K562 (cell line): ENCODE data around the gene PPP4R4. TPM values are rescaled to one million over a fixed set of nuclear protein-coding genes. Genes with fewer than 3 reads are reported as not detected.

Experiments used
- CBX1 ChIP-seq: sonication (generic); IDR thresholded peaks from 2 replicates; pipeline ENCODE4 v1.6.1; 2016; ENCODE audit warnings: antibody characterized with exemption, low read depth, mild to moderate bottlenecking
- CBX5 ChIP-seq: IDR thresholded peaks from 2 replicates; pipeline ENCODE4 v1.6.1; 2014; ENCODE audit warnings: low read depth, borderline replicate concordance
- ELF4 ChIP-seq: fragments of 450-650 bp; formaldehyde crosslinking; IDR thresholded peaks from 2 replicates; pipeline ENCODE4 v1.4.0; 2022; ENCODE audit warnings: missing genetic modification characterization
- EP300 ChIP-seq: IDR thresholded peaks from 2 replicates; pipeline ENCODE4 v1.6.1; 2012; ENCODE audit warnings: low read length, improper control_type of control experiment
- FOXJ2 ChIP-seq: fragments of 200-800 bp; sonication (Bioruptor generic); IDR thresholded peaks from 2 replicates; pipeline ENCODE4 v1.6.1; 2016; ENCODE audit warnings: missing genetic modification characterization, missing compliant biosample characterization
- HIVEP1 ChIP-seq: fragments of 250-450 bp; sonication (Bioruptor Pico); IDR thresholded peaks from 2 replicates; pipeline ENCODE4 v1.4.0; 2020; ENCODE audit warnings: mild to moderate bottlenecking
- SIN3B ChIP-seq: fragments of 450-650 bp; IDR thresholded peaks from 2 replicates; pipeline ENCODE4 v1.6.1; 2017; ENCODE audit warnings: low read depth, mild to moderate bottlenecking, moderate library complexity
- TBL1XR1 ChIP-seq, 2 experiments: IDR thresholded peaks; 2 replicates each; pipeline ENCODE4 v1.6.1; 2012; ENCODE audit warnings: improper control_type of control experiment in 2 of 2, low read length in 2 of 2, mild to moderate bottlenecking in 1 of 2
- YBX1 ChIP-seq: fragments of 450-650 bp; IDR thresholded peaks from 2 replicates; pipeline ENCODE4 v1.7.1; 2016; ENCODE audit warnings: mild to moderate bottlenecking
- ZC3H11A ChIP-seq: IDR thresholded peaks from 2 replicates; pipeline ENCODE4 v1.6.1; 2012; ENCODE audit warnings: low read depth, low read length, improper control_type of control experiment
- ZNF175 ChIP-seq: fragments of 200-800 bp; sonication (Bioruptor generic); IDR thresholded peaks from 2 replicates; pipeline ENCODE4 v1.6.1; 2016; ENCODE audit warnings: low read depth, mild to moderate bottlenecking, missing genetic modification characterization, missing compliant biosample characterization
- polyA plus RNA-seq, 8 experiments: library from polyadenylated mRNA; depleted of rRNA in 4 of 8; stranded (reverse) in 5 of 8; unstranded in 3 of 8; fragments of >200 nt; fragmentation: Nextera tagmentation in 2 of 8; fragmentation: Illumina TruSeq in 1 of 8; extraction: Ambion mirVana in 2 of 8; extraction: Trizol in 1 of 8; gene quantifications; 2 replicates each; pipeline versions ENCODE4 v1.2.1 to v1.2.3, GENCODE V29; 2011 to 2014; ENCODE audit warnings: inconsistent platforms in 1 of 8, missing spikeins in 1 of 8
- total RNA-seq, 7 experiments: library from RNA; depleted of rRNA in 6 of 7; stranded (reverse); fragments of >200 nt in 6 of 7; fragmentation: Illumina TruSeq in 2 of 7; extraction: Trizol in 2 of 7; gene quantifications; 2 replicates each; pipeline versions ENCODE4 v1.2.1 to v1.2.3, GENCODE V29; 2011 to 2021; ENCODE audit warnings: low replicate concordance in 1 of 7
- TF ChIP-seq, protein P1 (sequence below): sonication (generic); formaldehyde crosslinking; IDR thresholded peaks from 2 replicates; pipeline ENCODE4 v1.8.0; 2022; ENCODE audit warnings: mild to moderate bottlenecking, missing genetic modification reagents
- TF ChIP-seq, protein P2 (sequence below): fragments of 250-450 bp; sonication (Bioruptor Pico); IDR thresholded peaks from 2 replicates; pipeline ENCODE4 v1.4.0; 2020; ENCODE audit warnings: mild to moderate bottlenecking, moderate library complexity, borderline replicate concordance
- TF ChIP-seq, protein P3 (sequence below): fragments of 250-450 bp; sonication (Bioruptor Pico); IDR thresholded peaks from 2 replicates; pipeline ENCODE4 v1.4.0; 2020; ENCODE audit warnings: mild to moderate bottlenecking
- TF ChIP-seq, protein P4 (sequence below), 2 experiments: fragments of 450-650 bp in 1 of 2; IDR thresholded peaks; 2 replicates each; pipeline ENCODE4 v1.6.1; 2011 to 2017; ENCODE audit warnings: low read depth in 2 of 2, antibody characterized with exemption in 1 of 2, borderline replicate concordance in 1 of 2, low read length in 1 of 2, mild to moderate bottlenecking in 1 of 2, mixed read lengths in 1 of 2; ENCODE audit not compliant: control insufficient read depth in 1 of 2
- TF ChIP-seq, protein P5 (sequence below): fragments of 250-450 bp; sonication (Bioruptor Pico); IDR thresholded peaks from 2 replicates; pipeline ENCODE4 v1.4.0; 2020

The PPP4R4 gene
- total and polyA plus RNA-seq, 9 of the 15 experiments (the other 6 are each of a cell fraction or from before 2014, with no cell fraction given) = 0.11 to 0.26 TPM; not detected in 7

DNA sequence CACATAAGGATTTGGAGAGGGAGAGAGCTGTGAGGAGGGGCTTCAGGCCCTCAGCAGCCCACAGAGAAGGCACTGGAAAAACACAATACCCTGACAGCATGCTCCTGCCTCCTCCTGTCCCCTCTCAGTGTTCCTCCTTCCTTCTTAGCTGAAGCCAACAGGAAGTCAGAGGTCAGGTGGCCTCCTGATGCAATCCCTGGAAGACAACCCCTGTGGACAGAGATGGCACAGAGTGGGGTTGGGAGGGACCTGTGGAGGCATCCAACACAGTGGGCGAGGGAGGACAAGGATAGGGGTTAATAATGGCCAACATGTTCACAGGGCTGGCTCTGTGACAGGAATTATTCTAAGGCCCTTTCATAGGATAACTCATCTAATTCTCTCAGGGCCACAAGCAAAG lies 29.4 kb upstream of the PPP4R4 start (continued):
- TF ChIP-seq, protein P1, sequence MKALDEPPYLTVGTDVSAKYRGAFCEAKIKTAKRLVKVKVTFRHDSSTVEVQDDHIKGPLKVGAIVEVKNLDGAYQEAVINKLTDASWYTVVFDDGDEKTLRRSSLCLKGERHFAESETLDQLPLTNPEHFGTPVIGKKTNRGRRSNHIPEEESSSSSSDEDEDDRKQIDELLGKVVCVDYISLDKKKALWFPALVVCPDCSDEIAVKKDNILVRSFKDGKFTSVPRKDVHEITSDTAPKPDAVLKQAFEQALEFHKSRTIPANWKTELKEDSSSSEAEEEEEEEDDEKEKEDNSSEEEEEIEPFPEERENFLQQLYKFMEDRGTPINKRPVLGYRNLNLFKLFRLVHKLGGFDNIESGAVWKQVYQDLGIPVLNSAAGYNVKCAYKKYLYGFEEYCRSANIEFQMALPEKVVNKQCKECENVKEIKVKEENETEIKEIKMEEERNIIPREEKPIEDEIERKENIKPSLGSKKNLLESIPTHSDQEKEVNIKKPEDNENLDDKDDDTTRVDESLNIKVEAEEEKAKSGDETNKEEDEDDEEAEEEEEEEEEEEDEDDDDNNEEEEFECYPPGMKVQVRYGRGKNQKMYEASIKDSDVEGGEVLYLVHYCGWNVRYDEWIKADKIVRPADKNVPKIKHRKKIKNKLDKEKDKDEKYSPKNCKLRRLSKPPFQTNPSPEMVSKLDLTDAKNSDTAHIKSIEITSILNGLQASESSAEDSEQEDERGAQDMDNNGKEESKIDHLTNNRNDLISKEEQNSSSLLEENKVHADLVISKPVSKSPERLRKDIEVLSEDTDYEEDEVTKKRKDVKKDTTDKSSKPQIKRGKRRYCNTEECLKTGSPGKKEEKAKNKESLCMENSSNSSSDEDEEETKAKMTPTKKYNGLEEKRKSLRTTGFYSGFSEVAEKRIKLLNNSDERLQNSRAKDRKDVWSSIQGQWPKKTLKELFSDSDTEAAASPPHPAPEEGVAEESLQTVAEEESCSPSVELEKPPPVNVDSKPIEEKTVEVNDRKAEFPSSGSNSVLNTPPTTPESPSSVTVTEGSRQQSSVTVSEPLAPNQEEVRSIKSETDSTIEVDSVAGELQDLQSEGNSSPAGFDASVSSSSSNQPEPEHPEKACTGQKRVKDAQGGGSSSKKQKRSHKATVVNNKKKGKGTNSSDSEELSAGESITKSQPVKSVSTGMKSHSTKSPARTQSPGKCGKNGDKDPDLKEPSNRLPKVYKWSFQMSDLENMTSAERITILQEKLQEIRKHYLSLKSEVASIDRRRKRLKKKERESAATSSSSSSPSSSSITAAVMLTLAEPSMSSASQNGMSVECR (CRISPR knock-in tag) = no peak
- no peak for TF ChIP-seq ZC3H11A
- TF ChIP-seq, protein P2, sequence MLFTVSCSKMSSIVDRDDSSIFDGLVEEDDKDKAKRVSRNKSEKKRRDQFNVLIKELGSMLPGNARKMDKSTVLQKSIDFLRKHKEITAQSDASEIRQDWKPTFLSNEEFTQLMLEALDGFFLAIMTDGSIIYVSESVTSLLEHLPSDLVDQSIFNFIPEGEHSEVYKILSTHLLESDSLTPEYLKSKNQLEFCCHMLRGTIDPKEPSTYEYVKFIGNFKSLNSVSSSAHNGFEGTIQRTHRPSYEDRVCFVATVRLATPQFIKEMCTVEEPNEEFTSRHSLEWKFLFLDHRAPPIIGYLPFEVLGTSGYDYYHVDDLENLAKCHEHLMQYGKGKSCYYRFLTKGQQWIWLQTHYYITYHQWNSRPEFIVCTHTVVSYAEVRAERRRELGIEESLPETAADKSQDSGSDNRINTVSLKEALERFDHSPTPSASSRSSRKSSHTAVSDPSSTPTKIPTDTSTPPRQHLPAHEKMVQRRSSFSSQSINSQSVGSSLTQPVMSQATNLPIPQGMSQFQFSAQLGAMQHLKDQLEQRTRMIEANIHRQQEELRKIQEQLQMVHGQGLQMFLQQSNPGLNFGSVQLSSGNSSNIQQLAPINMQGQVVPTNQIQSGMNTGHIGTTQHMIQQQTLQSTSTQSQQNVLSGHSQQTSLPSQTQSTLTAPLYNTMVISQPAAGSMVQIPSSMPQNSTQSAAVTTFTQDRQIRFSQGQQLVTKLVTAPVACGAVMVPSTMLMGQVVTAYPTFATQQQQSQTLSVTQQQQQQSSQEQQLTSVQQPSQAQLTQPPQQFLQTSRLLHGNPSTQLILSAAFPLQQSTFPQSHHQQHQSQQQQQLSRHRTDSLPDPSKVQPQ (CRISPR knock-in tag) = no peak
- TF ChIP-seq, protein P3, sequence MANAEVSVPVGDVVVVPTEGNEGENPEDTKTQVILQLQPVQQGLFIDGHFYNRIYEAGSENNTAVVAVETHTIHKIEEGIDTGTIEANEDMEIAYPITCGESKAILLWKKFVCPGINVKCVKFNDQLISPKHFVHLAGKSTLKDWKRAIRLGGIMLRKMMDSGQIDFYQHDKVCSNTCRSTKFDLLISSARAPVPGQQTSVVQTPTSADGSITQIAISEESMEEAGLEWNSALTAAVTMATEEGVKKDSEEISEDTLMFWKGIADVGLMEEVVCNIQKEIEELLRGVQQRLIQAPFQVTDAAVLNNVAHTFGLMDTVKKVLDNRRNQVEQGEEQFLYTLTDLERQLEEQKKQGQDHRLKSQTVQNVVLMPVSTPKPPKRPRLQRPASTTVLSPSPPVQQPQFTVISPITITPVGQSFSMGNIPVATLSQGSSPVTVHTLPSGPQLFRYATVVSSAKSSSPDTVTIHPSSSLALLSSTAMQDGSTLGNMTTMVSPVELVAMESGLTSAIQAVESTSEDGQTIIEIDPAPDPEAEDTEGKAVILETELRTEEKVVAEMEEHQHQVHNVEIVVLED (CRISPR knock-in tag) = no peak
- no peak for TF ChIP-seq EP300
- no peak for TF ChIP-seq FOXJ2 (tag)
- no peak for TF ChIP-seq SIN3B
- no peak for TF ChIP-seq YBX1
- TF ChIP-seq, protein P4, sequence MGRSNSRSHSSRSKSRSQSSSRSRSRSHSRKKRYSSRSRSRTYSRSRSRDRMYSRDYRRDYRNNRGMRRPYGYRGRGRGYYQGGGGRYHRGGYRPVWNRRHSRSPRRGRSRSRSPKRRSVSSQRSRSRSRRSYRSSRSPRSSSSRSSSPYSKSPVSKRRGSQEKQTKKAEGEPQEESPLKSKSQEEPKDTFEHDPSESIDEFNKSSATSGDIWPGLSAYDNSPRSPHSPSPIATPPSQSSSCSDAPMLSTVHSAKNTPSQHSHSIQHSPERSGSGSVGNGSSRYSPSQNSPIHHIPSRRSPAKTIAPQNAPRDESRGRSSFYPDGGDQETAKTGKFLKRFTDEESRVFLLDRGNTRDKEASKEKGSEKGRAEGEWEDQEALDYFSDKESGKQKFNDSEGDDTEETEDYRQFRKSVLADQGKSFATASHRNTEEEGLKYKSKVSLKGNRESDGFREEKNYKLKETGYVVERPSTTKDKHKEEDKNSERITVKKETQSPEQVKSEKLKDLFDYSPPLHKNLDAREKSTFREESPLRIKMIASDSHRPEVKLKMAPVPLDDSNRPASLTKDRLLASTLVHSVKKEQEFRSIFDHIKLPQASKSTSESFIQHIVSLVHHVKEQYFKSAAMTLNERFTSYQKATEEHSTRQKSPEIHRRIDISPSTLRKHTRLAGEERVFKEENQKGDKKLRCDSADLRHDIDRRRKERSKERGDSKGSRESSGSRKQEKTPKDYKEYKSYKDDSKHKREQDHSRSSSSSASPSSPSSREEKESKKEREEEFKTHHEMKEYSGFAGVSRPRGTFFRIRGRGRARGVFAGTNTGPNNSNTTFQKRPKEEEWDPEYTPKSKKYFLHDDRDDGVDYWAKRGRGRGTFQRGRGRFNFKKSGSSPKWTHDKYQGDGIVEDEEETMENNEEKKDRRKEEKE (IDR thresholded peaks at IDR 0.05; ENCODE audit: borderline replicate concordance in 1 of 2, control insufficient read depth in 1 of 2, low read depth in 2 of 2, low read length in 1 of 2) = no peak
- TF ChIP-seq TBL1XR1 (IDR thresholded peaks at IDR 0.05; ENCODE audit: low read length in 2 of 2) = no peak
- no peak for TF ChIP-seq CBX1
- no peak for TF ChIP-seq CBX5
- TF ChIP-seq ZNF175 (CRISPR knock-in tag) = peak; percentile 79; the same call in 1 of the 2 replicates
- TF ChIP-seq ELF4 (CRISPR knock-in tag) = no peak
- no peak for TF ChIP-seq HIVEP1 (CRISPR knock-in tag)
- TF ChIP-seq, protein P5, sequence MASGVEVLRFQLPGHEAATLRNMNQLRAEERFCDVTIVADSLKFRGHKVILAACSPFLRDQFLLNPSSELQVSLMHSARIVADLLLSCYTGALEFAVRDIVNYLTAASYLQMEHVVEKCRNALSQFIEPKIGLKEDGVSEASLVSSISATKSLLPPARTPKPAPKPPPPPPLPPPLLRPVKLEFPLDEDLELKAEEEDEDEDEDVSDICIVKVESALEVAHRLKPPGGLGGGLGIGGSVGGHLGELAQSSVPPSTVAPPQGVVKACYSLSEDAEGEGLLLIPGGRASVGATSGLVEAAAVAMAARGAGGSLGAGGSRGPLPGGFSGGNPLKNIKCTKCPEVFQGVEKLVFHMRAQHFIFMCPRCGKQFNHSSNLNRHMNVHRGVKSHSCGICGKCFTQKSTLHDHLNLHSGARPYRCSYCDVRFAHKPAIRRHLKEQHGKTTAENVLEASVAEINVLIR (CRISPR knock-in tag) = no peak
